ENCODE measurements around the gene CBX8.

Gene CBX8

GRCh38 chr17:79804856-79805696 lies 8.2 kb upstream of the CBX8 start:
- DNase-seq = peak in 1 of 4 experiments; percentile 42

DNA sequence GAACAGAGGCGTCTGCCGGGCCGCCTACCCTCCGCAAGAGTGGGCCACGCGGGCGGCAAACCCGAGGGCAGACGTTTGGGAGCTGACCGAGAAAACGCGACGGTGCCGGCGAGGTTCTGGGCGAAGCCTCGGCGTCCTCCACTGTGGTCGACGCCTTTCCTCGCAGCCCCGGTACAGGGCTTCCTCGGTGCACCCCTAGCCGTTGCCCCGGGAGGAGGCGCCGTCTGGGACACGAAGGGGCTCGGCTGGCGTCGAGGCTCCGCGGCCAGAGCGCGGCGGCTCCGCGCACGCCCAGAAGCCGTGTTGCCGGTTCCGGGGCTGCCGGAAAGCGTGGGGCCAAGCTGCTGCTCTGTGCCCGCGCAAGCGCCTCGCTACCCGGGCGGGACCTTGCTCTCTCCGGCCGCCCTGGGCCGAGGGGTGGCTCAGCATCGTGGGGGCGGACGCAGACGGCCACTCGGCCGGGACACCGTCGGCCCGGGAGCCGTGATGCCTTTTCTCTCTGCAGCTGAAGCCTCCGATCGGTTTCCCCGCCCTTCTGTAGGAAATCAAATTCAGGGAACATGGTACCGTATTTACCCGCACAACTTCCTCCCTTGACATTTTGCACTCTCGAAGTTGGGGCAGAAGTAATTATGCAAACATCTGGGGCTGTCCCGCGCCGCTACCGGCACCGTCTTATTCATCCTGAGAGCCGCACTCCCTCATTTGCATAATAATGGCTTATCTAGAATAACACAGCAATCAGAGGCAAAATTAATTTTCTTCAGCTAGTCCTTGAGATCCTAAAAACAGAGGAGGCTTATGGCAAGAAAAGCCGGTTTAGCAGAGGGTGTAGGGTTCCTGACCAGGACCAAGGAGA lies 7.3 kb upstream of the CBX8 start:
- DNase-seq = peak; percentile 65 to 80 (median 76)

- DNase-seq = peak; percentile 38 to 69 (median 64)
These were observed 6.6 kb upstream of the CBX8 start for GRCh38 chr17:79803421-79803996.

- DNase-seq = no peak
These were observed 6.0 kb upstream of the CBX8 start for GRCh38 chr17:79802736-79803420.

DNA sequence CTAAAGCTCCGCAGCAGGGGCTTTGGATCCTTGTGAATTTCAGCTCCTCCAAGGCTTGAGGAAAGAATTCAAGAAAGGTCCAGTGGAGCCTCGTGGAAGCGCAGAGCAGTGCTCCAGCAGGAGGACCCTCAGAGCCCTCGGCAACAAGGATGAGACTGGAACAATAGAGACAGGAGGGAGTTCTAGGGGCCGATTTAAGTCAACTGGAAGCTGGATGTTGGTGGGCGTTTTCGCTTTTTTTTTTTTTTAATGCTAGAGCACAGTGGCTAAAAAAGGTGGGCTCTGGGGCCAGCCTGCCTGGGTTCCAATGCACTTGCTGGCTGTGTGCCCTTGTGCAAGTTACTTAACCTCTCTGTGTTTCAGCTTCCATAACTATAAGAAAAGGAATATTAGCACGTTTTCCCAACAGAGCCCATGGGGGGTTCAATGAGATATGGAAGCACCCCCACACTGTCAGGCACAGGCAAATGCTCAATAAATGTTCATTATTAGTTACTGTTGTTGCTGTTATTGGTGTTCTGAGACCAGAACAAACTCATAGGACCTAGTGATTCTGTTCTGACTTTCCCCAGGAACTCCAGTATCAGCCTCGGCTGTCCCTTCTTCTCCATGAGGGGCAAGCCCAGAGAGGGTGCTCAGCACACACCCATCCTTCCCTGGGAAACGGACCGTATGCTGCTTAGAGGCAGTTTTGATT lies 5.3 kb upstream of the CBX8 start:
- no peak for DNase-seq

- peak in 1 of 4 experiments; percentile 50 for DNase-seq
These were observed 4.5 kb upstream of the CBX8 start for GRCh38 chr17:79801156-79802038.

DNA sequence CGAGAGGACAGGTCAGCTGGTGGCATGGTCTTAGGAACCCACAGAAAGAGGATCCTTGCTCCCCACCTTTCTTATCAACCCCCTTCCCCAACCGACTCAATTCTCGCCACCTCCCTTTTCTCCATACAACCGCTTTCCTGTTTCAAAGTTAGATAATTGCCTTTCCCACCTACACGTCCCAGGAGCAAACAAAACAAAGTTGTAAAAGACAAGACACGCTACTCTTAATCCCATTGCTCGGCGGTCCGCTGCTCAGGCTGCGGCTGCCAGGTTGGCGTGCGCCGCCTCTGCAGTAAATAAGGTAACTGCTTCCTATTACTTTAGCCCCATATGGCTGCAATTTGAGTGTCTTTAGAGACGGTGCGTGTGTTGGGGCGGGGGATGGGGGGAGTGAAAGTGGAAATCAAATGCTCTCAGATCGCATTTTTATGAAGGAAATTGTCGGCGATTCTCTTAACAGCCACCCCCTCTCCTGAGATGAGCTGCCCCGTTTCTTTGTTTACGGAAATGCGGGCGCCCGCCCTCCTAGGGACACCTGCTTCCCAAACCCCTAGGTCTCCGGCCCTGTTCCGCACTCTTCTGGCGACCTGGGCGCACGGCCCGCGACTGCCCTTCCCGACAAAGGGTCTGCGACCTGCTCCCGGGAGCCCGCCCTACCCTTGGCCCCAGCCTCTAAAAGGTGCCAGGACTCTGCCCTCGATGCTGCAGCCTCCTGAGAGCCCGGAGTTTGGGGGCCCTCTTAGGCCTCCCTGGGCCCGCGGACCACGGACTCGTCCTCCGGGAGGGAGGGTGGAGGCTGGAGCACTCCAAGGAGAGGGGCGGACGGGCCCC lies 3.7 kb upstream of the CBX8 start:
- DNase-seq = peak in 3 of 4 experiments; percentile 38 to 59 (median 54)

GRCh38 chr17:79799538-79800324 lies 2.9 kb upstream of the CBX8 start:
- peak in 1 of 4 experiments; percentile 34 for DNase-seq

DNA sequence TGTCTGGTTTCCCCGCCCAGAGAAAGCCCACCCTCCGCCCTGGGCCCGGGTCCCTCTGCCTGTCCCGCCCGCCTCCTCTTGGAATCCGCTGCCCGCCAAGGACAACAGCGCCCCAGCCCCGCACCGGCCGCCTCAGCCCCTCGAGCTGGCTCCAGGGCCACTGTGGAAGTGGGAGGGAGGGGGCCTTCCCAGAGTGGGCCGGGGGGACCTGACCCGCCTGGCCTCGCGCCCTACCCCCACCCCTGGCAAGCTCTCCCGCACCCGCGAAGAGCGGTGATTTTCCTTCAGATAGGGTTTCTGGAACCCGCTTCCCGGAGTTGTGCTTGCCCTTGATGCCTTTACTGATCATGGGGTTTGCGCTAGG lies 2.3 kb upstream of the CBX8 start:
- no peak for DNase-seq

GRCh38 chr17:79798299-79799173 lies 1.7 kb upstream of the CBX8 start:
- DNase-seq = peak in 3 of 4 experiments; percentile 33 to 51 (median 45)

DNA sequence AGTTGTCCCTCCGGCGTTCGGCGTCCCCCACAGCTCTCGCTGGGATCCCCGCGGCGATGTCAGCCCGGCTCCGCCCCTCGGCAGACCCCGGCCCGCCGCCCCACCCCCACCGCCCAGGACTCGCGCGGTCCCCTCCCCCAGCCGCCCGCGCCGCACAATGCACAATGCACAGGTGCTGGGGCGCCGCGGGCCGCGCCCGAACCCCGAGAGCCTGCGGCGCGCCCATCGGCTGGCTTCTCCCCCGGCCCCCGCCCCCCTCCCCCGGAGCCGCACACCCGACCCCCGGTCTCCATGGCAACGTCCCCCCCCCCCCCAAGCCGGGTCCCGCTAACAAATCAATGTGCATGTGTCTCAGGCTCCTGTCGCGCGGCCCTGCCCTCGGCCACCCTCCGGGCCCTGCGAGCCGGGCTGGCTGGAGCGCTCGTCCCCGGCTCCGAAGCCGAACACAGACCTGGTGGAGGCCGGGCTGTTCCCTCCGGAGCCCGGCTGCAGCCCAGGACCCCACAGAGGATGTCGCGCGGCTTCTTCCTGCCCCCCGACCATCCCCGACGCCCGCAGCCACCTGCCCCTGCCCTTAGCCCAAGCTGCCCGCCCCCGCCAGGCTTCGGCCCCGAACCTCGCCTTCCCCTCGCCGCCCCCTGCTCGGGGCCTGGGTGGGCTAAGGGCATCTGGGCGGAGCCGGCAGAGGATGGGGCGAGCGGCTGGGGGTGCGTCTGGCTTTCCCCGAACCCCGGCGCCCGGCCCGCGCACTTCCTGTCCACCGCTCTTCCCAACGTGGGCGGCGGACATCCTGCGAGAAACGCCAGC lies 818 bp upstream of the CBX8 start:
- peak in 1 of 4 experiments; percentile 49 for DNase-seq

DNA sequence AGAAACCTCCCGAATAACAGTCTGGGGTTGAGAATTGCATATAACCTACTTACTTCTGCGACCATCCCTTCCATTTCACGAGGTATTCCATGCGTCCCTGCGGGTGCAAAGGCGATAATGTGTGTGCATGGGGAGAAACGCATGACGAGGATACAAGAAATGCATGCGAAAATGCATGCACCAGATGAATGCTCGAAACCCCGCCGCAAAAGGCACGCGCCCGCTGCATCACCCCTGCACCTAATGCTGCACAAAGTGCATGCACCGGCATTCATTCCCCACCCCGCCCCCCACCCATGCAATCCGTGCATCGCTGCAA lies 474 bp downstream of the CBX8 start:
- peak in 2 of 4 experiments; percentile 45 to 52 for DNase-seq

GRCh38 chr17:79795795-79796443 lies 958 bp downstream of the CBX8 start:
- DNase-seq = peak in 1 of 4 experiments; percentile 61

GRCh38 chr17:79794659-79795511 lies 2.0 kb downstream of the CBX8 start:
- no peak for DNase-seq

DNA sequence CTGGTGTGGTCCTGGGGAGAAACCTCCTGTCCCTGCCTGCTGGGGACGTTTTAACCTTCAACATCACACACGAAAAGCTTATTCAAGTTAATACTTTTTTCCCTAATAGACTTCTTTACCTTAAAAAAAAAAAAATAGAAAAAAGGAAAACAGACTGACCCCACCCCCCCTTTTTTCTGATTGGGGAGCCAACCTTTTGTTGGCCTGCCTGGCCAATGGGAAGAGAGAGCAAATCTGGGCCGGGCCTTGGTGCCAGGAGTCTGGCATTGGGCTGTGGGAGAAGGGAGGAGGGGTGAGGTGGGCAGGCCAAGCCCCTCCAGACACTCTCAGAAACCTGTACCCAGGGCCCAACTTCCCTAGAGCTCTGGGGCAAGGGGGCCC lies 3.0 kb downstream of the CBX8 start:
- DNase-seq = no peak

Measured in suppressor macrophage (primary cell).